IMR-90 (cell line): ENCODE data around the gene HSPA12A.

Experiments
- CEBPB ChIP-seq: IDR thresholded peaks from 2 replicates; pipeline ENCODE4 v1.6.1; 2012; ENCODE audit warnings: low read depth, low read length, improper control_type of control experiment
- CHD1 ChIP-seq: IDR thresholded peaks from 2 replicates; pipeline ENCODE4 v1.6.1; 2012; ENCODE audit warnings: low read depth, low read length, improper control_type of control experiment
- ELK1 ChIP-seq: fragments of 150-350 bp; IDR thresholded peaks from 2 replicates; pipeline ENCODE4 v1.6.1; 2016; ENCODE audit warnings: low read depth, mild to moderate bottlenecking, low read length, moderate library complexity, borderline replicate concordance
- MAFK ChIP-seq: IDR thresholded peaks from 2 replicates; pipeline ENCODE4 v1.6.1; 2012; ENCODE audit warnings: low read depth, low read length, improper control_type of control experiment
- MAZ ChIP-seq: IDR thresholded peaks from 2 replicates; pipeline ENCODE4 v1.6.1; 2012; ENCODE audit warnings: low read depth, mild to moderate bottlenecking, low read length, improper control_type of control experiment, moderate library complexity, borderline replicate concordance
- MXI1 ChIP-seq: IDR thresholded peaks from 2 replicates; pipeline ENCODE4 v1.6.1; 2012; ENCODE audit warnings: low read depth, mild to moderate bottlenecking, low read length, moderate library complexity, borderline replicate concordance
- NFE2L2 ChIP-seq: fragments of 150-350 bp; IDR thresholded peaks from 2 replicates; pipeline ENCODE4 v1.6.1; 2016; ENCODE audit warnings: low read depth, mild to moderate bottlenecking, low read length
- POLR2A ChIP-seq: IDR thresholded peaks from 2 replicates; pipeline ENCODE4 v1.6.1; 2012; ENCODE audit warnings: mild to moderate bottlenecking, low read depth, low read length
- RAD21 ChIP-seq: IDR thresholded peaks from 2 replicates; pipeline ENCODE4 v1.6.1; 2012; ENCODE audit warnings: low read length, improper control_type of control experiment
- RFX5 ChIP-seq: IDR thresholded peaks from 2 replicates; pipeline ENCODE4 v1.8.0; 2012; ENCODE audit warnings: low read depth, mild to moderate bottlenecking, low read length, moderate library complexity
- SMC3 ChIP-seq: fragments of 150-350 bp; IDR thresholded peaks from 2 replicates; pipeline ENCODE4 v1.6.1; 2016; ENCODE audit warnings: low read depth, mild to moderate bottlenecking, antibody characterized with exemption, low read length, moderate library complexity
- USF2 ChIP-seq: fragments of 150-350 bp; IDR thresholded peaks from 2 replicates; pipeline ENCODE4 v1.6.1; 2017; ENCODE audit warnings: mild to moderate bottlenecking, antibody characterized with exemption, low read length, low read depth
- TF ChIP-seq, protein P1 (sequence below): conservative IDR thresholded peaks from 2 replicates; pipeline ENCODE4 v1.5.1; 2012; ENCODE audit warnings: mild to moderate bottlenecking, low read depth, low read length, improper control_type of control experiment

- TF ChIP-seq, protein P1, sequence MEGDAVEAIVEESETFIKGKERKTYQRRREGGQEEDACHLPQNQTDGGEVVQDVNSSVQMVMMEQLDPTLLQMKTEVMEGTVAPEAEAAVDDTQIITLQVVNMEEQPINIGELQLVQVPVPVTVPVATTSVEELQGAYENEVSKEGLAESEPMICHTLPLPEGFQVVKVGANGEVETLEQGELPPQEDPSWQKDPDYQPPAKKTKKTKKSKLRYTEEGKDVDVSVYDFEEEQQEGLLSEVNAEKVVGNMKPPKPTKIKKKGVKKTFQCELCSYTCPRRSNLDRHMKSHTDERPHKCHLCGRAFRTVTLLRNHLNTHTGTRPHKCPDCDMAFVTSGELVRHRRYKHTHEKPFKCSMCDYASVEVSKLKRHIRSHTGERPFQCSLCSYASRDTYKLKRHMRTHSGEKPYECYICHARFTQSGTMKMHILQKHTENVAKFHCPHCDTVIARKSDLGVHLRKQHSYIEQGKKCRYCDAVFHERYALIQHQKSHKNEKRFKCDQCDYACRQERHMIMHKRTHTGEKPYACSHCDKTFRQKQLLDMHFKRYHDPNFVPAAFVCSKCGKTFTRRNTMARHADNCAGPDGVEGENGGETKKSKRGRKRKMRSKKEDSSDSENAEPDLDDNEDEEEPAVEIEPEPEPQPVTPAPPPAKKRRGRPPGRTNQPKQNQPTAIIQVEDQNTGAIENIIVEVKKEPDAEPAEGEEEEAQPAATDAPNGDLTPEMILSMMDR = no peak
- TF ChIP-seq NFE2L2 (no peak), MAZ (no peak), RAD21 (no peak), POLR2A (no peak), CEBPB (no peak), USF2 (no peak), RFX5 (no peak), CHD1 (no peak), ELK1 (no peak), MAFK (no peak), SMC3 (no peak), MXI1 (no peak)
Observed at GRCh38 chr10:116636385-116636784, 106.0 kb downstream of the HSPA12A start.
